ENCODE data around the gene HOXA4. TPM values are rescaled to one million over a fixed set of nuclear protein-coding genes. Genes with fewer than 3 reads are reported as not detected.

HOXA4 gene
- total RNA-seq, 5 donors from 2014 or later (not counting 1 experiment from before 2014, with no cell fraction given) = 0.25 to 0.38 (median 0.36) TPM; not detected in 2

DNA sequence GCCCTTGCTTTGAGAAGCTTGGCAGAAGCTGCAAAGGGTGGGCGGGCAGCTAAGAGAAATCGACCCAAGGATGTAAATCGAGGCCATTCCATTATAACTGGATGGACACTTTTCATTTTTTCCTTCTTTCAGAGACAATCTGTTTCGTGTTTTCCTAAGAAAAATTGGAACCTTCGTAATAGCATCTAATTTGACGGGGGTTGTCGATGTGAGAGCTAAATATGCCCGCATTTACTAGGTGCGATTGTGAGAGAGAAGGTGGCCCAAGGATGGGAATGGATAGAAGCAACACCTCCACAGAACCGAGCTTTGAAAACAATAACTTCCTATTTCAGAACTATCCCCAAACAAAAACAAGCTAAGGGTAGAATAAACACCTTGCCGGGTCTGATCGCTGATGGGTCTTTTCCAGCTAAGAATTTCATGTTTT is 848 bp upstream of the HOXA4 start:
- no peaks in the 10 kb centered on the region for H3K9me3 ChIP-seq
- Mint-ChIP-seq H3K4me3 (peak overlapping the region; percentile 72 to 74 (median 73)), H3K27ac (no peak overlapping the region), H3K4me1 (peaks cover 0 to 15% (median 5%) of the 10 kb centered on the region in 3 donors), H3K27me3 (peaks cover 14 to 60% of the 10 kb centered on the region in 2 donors), H3K36me3 (no peaks in the 10 kb centered on the region), H3K9me3 (no peaks in the 10 kb centered on the region)
- ChIA-PET CTCF (interaction anchor here in 1 of 2 donors (1.1 to 2.2 kb wide), 2 partner anchors 10 to 19 kb away, joined by 3 to 9 read pairs; no protein-coding TSS in a partner anchor), POLR2A (interaction anchor here in 1 of 2 donors (1.1 kb wide), 1 partner anchor 35 kb away, joined by 3 read pairs; no protein-coding TSS in a partner anchor)
- peak overlapping the region; percentile 72 to 89 for H3K4me3 ChIP-seq (ENCODE audit: control insufficient read depth in 1 of 2, extremely low read depth in 1 of 2, low read length in 1 of 2)
- ATAC-seq (replicated peaks in 1 of 4) (peak in 1 of 4 experiments; percentile 5), DNase-seq (no peak)
- peaks cover 0 to 16% of the 10 kb centered on the region in 2 experiments for H3K27me3 ChIP-seq (replicated peaks in 1 of 2; ENCODE audit: control insufficient read depth in 2 of 2, extremely low read depth in 1 of 2, insufficient read depth in 2 of 2, low read length in 1 of 2)
- H3K36me3 ChIP-seq (ENCODE audit: control insufficient read depth in 2 of 2, extremely low read depth in 1 of 2, insufficient read depth in 1 of 2, low read length in 1 of 2) = no peaks in the 10 kb centered on the region
- H3K27ac ChIP-seq (ENCODE audit: low read length) = no peak overlapping the region
- H3K4me1 ChIP-seq (ENCODE audit: control insufficient read depth in 1 of 2, extremely low read depth in 1 of 2, insufficient read depth in 2 of 2, low read length in 2 of 2) = peaks cover 4 to 19% of the 10 kb centered on the region in 2 experiments
- 12% methylated on average over 3 of the region's 12 CpGs for WGBS (ENCODE audit: insufficient coverage)

DNA sequence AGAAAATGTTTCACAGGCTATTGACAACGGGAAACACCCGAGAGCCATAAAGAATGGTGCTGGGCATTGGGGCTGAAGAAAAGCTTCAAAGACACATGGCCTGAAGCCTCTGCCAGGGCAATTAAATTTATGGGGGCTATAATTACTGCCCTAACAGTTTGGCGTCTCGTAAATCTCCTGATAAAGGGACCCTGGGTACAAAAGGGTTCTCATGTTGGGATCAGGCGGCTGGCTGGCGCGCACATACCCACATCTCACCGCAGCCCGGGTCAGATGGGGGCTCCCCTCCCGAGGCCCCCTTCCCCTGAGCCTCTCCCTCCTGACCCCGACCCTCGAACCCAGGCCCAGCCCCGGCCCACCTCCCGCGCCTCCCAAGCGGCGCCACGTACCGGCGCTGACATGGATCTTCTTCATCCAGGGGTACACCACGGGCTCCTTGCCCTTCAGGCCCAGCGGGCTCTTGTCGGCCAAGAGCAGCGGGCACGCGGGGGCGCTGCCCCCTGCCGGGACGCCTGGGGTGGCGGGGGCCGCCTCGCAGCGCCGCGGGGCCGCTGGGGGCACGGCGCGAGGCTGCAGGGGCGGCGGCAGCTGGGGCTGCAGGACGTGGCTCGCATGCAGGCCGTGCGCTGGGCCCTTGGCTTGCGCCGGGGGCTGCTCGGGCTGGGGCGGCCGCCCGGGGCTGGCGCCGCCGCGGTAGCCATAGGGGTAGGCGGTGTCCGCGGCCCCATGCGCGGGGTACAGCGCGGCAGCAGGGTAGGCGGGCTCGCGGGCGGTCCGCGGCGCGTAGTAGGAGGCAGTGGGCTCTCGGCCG is 623 bp downstream of the HOXA4 start:
- H3K4me1 Mint-ChIP-seq = peaks cover 0 to 4% (median 2%) of the 10 kb centered on the region in 3 donors
- ChIA-PET POLR2A (interaction anchor here in 1 of 2 donors (0.6 to 0.7 kb wide), 2 partner anchors 46 to 47 kb away, joined by 3 to 4 read pairs; no protein-coding TSS in a partner anchor), CTCF (interaction anchor here (0.6 to 2.2 kb wide), 2 partner anchors 20 to 1268 kb away, joined by 3 to 9 read pairs; no protein-coding TSS in a partner anchor)
- ATAC-seq (replicated peaks in 1 of 4) = peak; percentile 28 to 57 (median 44)
- H3K4me3 ChIP-seq (ENCODE audit: control insufficient read depth in 1 of 2, extremely low read depth in 1 of 2, low read length in 1 of 2) = peak overlapping the region in 1 of 2 donors; percentile 53
- H3K36me3 ChIP-seq (ENCODE audit: control insufficient read depth in 2 of 2, extremely low read depth in 1 of 2, insufficient read depth in 1 of 2, low read length in 1 of 2) = no peaks in the 10 kb centered on the region
- WGBS (ENCODE audit: insufficient coverage) = 67% methylated on average over 71 of the region's 72 CpGs
- H3K27ac ChIP-seq (ENCODE audit: low read length) = no peak overlapping the region
- no peaks in the 10 kb centered on the region for H3K9me3 Mint-ChIP-seq
- peaks cover 0 to 12% of the 10 kb centered on the region in 2 experiments for H3K27me3 ChIP-seq (replicated peaks in 1 of 2; ENCODE audit: control insufficient read depth in 2 of 2, extremely low read depth in 1 of 2, insufficient read depth in 2 of 2, low read length in 1 of 2)
- peaks cover 5 to 58% of the 10 kb centered on the region in 2 donors for H3K27me3 Mint-ChIP-seq
- H3K9me3 ChIP-seq = no peaks in the 10 kb centered on the region
- H3K27ac Mint-ChIP-seq = no peak overlapping the region
- peaks cover 4 to 8% of the 10 kb centered on the region in 2 experiments for H3K4me1 ChIP-seq (ENCODE audit: control insufficient read depth in 1 of 2, extremely low read depth in 1 of 2, insufficient read depth in 2 of 2, low read length in 2 of 2)
- H3K36me3 Mint-ChIP-seq = no peaks in the 10 kb centered on the region
- no peak for DNase-seq
- peak overlapping the region; percentile 28 to 73 (median 43) for H3K4me3 Mint-ChIP-seq

DNA sequence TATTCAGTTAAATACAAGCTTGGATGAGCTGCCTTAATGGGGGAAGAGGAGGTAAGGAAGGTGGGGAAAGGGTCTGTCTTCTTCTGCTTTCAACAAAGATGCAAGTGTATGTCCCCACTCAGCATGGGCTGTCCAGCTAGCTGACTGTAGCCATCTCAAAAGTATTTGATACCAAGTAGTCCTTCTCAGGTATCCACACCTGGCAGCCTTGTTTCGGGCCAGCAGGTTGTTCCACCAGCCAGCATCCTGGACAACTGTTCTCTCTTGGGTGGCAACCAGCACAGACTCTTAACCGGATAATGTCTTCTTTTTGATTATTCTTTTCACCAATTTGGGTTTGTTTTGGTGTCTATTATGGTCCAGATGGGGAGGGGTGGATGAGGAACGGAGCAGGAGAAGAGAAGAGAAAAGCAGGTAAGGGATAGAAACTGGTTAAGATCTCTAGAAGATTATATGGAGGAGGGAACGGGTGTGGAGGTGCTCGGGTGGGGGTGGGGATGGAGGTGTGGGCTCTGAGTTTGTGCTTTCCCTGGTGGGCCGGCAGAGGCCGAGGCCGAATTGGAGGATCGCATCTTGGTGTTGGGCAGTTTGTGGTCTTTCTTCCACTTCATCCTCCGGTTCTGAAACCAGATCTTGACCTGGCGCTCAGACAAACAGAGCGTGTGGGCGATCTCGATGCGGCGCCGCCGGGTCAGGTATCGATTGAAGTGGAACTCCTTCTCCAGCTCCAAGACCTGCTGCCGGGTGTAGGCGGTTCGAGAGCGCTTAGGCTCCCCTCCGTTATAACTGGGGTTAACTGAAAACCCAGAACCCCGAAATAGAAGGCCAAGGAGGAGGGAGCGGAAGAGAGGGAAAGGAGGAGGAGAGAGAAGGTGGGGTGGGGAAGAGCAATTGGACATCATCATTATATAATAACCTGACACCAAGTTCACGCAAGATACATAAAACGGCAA is 1.5 kb downstream of the HOXA4 start:
- no peak overlapping the region for H3K4me3 ChIP-seq (ENCODE audit: control insufficient read depth in 1 of 2, extremely low read depth in 1 of 2, low read length in 1 of 2)
- Mint-ChIP-seq H3K27ac (no peak overlapping the region), H3K4me1 (peaks cover 0 to 1% (median 0%) of the 10 kb centered on the region in 3 donors), H3K36me3 (no peaks in the 10 kb centered on the region), H3K27me3 (peaks cover 8 to 58% of the 10 kb centered on the region in 2 donors), H3K9me3 (no peaks in the 10 kb centered on the region), H3K4me3 (peak overlapping the region; percentile 43 to 59 (median 45))
- DNase-seq (no peak), ATAC-seq (replicated peaks in 1 of 4) (no peak)
- no peaks in the 10 kb centered on the region for H3K36me3 ChIP-seq (ENCODE audit: control insufficient read depth in 2 of 2, extremely low read depth in 1 of 2, insufficient read depth in 1 of 2, low read length in 1 of 2)
- POLR2A ChIA-PET = no interaction called here
- H3K9me3 ChIP-seq = no peaks in the 10 kb centered on the region
- WGBS (ENCODE audit: insufficient coverage) = 95% methylated on average over 21 of the region's 28 CpGs
- CTCF ChIA-PET = interaction anchor here in 1 of 2 donors (1.3 kb wide), 1 partner anchor 20 kb away, joined by 4 read pairs; no protein-coding TSS in a partner anchor
- peaks cover 2 to 4% of the 10 kb centered on the region in 2 experiments for H3K4me1 ChIP-seq (ENCODE audit: control insufficient read depth in 1 of 2, extremely low read depth in 1 of 2, insufficient read depth in 2 of 2, low read length in 2 of 2)
- H3K27me3 ChIP-seq (replicated peaks in 1 of 2; ENCODE audit: control insufficient read depth in 2 of 2, extremely low read depth in 1 of 2, insufficient read depth in 2 of 2, low read length in 1 of 2) = peaks cover 0 to 20% of the 10 kb centered on the region in 2 experiments
- H3K27ac ChIP-seq (ENCODE audit: low read length) = no peak overlapping the region

DNA sequence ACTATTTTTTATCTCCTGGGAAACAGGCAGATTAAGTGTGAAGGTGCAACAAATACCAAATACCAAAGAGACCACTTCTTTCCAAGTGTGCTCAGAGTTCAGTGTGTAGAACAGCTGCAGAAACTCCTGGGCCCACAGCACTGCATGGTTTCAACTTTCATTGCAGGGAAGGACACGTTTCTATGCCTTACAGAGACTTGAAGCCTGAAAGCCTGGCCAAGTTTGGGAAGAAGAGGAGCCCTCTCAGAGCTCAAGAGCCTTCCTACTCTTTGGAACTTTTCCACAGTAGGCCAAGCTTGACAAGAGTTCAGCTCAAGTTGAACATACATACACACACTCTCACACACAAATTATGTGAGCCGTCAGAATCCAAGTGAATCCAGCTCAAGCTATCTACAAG is 2.5 kb downstream of the HOXA4 start:
- H3K36me3 Mint-ChIP-seq = no peaks in the 10 kb centered on the region
- DNase-seq (no peak), ATAC-seq (replicated peaks in 1 of 4) (no peak)
- POLR2A ChIA-PET = no interaction called here
- Histone ChIP-seq H3K4me3 (ENCODE audit: control insufficient read depth in 1 of 2, extremely low read depth in 1 of 2, low read length in 1 of 2) (no peak overlapping the region), H3K36me3 (ENCODE audit: control insufficient read depth in 2 of 2, extremely low read depth in 1 of 2, insufficient read depth in 1 of 2, low read length in 1 of 2) (no peaks in the 10 kb centered on the region), H3K27me3 (replicated peaks in 1 of 2; ENCODE audit: control insufficient read depth in 2 of 2, extremely low read depth in 1 of 2, insufficient read depth in 2 of 2, low read length in 1 of 2) (peaks cover 0 to 30% of the 10 kb centered on the region in 2 experiments), H3K4me1 (ENCODE audit: control insufficient read depth in 1 of 2, extremely low read depth in 1 of 2, insufficient read depth in 2 of 2, low read length in 2 of 2) (peaks cover 2 to 4% of the 10 kb centered on the region in 2 experiments), H3K9me3 (no peaks in the 10 kb centered on the region), H3K27ac (ENCODE audit: low read length) (no peak overlapping the region)
- no peaks in the 10 kb centered on the region for H3K9me3 Mint-ChIP-seq
- H3K4me1 Mint-ChIP-seq = peaks cover 0 to 1% (median 0%) of the 10 kb centered on the region in 3 donors
- no peak overlapping the region for H3K4me3 Mint-ChIP-seq
- peaks cover 4 to 54% of the 10 kb centered on the region in 2 donors for H3K27me3 Mint-ChIP-seq
- CTCF ChIA-PET = interaction anchor here in 1 of 2 donors (1.3 kb wide), 1 partner anchor 21 kb away, joined by 4 read pairs; no protein-coding TSS in a partner anchor
- H3K27ac Mint-ChIP-seq = no peak overlapping the region
- WGBS (ENCODE audit: insufficient coverage) = 56% methylated on average over 1 of the region's 2 CpGs

DNA sequence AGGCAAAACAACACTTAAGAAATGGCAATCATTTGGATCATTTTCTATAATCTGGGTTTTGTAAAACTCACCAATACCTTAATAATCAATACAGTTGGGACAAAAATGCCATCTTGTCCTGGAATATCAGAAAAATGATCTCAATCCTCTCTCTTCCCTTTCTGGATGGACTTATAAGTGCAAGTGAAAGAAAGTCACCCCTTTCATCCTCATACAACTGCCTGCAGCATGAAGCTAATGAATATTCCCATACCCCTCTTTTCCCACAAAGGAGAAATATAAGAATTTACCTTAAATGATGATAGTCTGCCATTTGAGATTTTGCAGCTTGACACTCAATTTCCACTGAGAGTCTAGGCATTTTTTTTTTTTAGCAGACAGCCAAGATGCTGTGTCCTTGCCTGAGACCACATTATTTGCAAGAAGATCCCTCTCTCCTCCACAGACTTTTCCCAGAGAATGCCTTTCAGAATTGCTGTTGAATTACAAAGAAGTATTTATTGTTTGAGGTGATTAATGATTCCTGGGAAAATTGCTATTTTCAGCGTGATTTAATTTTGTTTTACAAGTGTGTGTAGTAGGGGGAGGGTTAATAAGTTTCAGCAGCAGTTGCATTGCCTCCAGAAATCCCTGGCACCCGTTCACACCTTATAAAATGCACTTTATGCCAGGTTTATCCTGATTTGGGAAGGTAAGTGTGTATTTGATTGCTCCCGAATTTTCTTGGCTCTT is 3.8 kb downstream of the HOXA4 start:
- CTCF ChIA-PET = no interaction called here
- WGBS (ENCODE audit: insufficient coverage) = no CpG with 5 or more reads among the region's 3 CpGs
- no peaks in the 10 kb centered on the region for H3K36me3 Mint-ChIP-seq
- Histone ChIP-seq H3K9me3 (no peaks in the 10 kb centered on the region), H3K4me3 (ENCODE audit: control insufficient read depth in 1 of 2, extremely low read depth in 1 of 2, low read length in 1 of 2) (no peak overlapping the region), H3K4me1 (ENCODE audit: control insufficient read depth in 1 of 2, extremely low read depth in 1 of 2, insufficient read depth in 2 of 2, low read length in 2 of 2) (peaks cover 2 to 4% of the 10 kb centered on the region in 2 experiments), H3K27ac (ENCODE audit: low read length) (no peak overlapping the region), H3K27me3 (replicated peaks in 1 of 2; ENCODE audit: control insufficient read depth in 2 of 2, extremely low read depth in 1 of 2, insufficient read depth in 2 of 2, low read length in 1 of 2) (peaks cover 0 to 32% of the 10 kb centered on the region in 2 experiments), H3K36me3 (ENCODE audit: control insufficient read depth in 2 of 2, extremely low read depth in 1 of 2, insufficient read depth in 1 of 2, low read length in 1 of 2) (no peaks in the 10 kb centered on the region)
- ATAC-seq (replicated peaks in 1 of 4) = no peak
- H3K27ac Mint-ChIP-seq = no peak overlapping the region
- H3K9me3 Mint-ChIP-seq = no peaks in the 10 kb centered on the region
- H3K4me1 Mint-ChIP-seq = peaks cover 0 to 1% (median 0%) of the 10 kb centered on the region in 3 donors
- POLR2A ChIA-PET = interaction anchor here in 1 of 2 donors (0.6 kb wide), 1 partner anchor 350 kb away, joined by 4 read pairs; no protein-coding TSS in a partner anchor
- peaks cover 4 to 48% of the 10 kb centered on the region in 2 donors for H3K27me3 Mint-ChIP-seq
- H3K4me3 Mint-ChIP-seq = no peak overlapping the region
- DNase-seq = no peak
